ENCODE measurements around the gene WWC1.

DNA sequence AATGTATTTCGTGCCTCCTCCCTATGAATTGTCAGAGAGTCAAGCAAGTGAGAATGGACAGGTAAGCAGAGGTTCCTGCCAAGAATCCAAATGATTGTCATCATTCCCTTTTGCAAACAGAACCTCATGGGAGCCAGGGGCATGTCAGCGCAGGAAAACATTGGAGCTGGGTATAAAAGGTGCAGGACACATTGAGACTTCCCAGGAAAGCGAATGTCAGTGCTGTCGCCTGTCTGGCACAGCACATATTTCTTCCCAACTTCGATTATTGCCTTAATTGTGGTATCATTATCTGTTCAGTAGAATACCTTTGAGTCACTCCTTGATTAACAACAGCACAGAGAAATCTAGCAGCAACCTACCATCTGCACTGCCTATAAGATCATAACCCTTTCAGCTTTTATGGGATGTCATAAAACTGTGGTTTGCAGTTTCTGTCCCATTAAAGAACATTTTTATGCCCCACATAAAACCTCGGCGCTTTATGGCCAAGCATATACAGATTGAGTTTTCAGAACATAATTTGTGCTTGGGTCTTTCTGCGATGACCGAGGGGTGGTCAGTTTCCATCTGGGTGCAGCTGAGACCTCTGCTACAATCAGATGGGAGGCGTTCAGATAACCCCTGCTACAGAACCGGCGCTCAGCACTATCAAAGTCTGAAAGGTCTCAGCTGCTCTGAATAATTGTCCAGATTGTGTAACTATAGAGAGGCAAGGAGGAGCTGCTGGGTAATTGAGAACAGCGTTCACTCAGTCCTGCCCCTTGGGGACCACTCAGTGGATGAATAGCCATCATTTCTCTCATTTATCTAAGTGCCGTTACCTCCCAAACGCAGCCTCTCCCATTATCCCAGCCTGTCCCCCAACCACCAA, 30.9 kb upstream of the WWC1 start:
- no peak for TF ChIP-seq POLR2A (IDR thresholded peaks at IDR 0.05; ENCODE audit: low read depth, low read length)
- no peak for TF ChIP-seq SPI1 (IDR thresholded peaks at IDR 0.05; ENCODE audit: low read depth, low read length)

All from GM12891 (cell line).